ENCODE results near the gene ITGA2.
A peak's percentile ranks its signal among the peaks of the same experiment; 100 is the strongest.

ITGA2 gene

GRCh38 chr5:52989781-52990527, 802 bp downstream of the ITGA2 start:
- no peak for ATAC-seq

GRCh38 chr5:52990528-52990925, 1.4 kb downstream of the ITGA2 start:
- ATAC-seq, result no peak

- no peak for ATAC-seq
Measured at GRCh38 chr5:52993367-52993766, 4.2 kb downstream of the ITGA2 start.

- no peak for ATAC-seq
Measured at GRCh38 chr5:52994266-52994665, 5.1 kb downstream of the ITGA2 start.

- ATAC-seq, result no peak
Measured at GRCh38 chr5:52995095-52995494, 5.9 kb downstream of the ITGA2 start.

GRCh38 chr5:52995914-52996313, 6.8 kb downstream of the ITGA2 start:
- ATAC-seq, result no peak

GRCh38 chr5:52996979-52997378, 7.8 kb downstream of the ITGA2 start:
- ATAC-seq, result no peak

GRCh38 chr5:52997424-52997823, 8.3 kb downstream of the ITGA2 start:
- no peak for ATAC-seq

GRCh38 chr5:52998552-52999313, 9.6 kb downstream of the ITGA2 start:
- ATAC-seq, result no peak

GRCh38 chr5:52999344-52999949, 10.3 kb downstream of the ITGA2 start:
- peak; percentile 48 to 51 for ATAC-seq

- no peak for ATAC-seq
Measured at GRCh38 chr5:53001541-53001940, 12.4 kb downstream of the ITGA2 start.

GRCh38 chr5:53002491-53002890, 13.3 kb downstream of the ITGA2 start:
- no peak for ATAC-seq

- ATAC-seq, result no peak
Measured at GRCh38 chr5:53003144-53003543, 14.0 kb downstream of the ITGA2 start.

- no peak for ATAC-seq
Measured at GRCh38 chr5:53006911-53007890, 18.0 kb downstream of the ITGA2 start.

GRCh38 chr5:53008751-53009150, 19.6 kb downstream of the ITGA2 start:
- peak; percentile 93 to 94 for ATAC-seq

- ATAC-seq, result no peak
Measured at GRCh38 chr5:53009816-53010215, 20.7 kb downstream of the ITGA2 start.

GRCh38 chr5:53010814-53011213, 21.7 kb downstream of the ITGA2 start:
- ATAC-seq, result no peak

- ATAC-seq, result no peak
Measured at GRCh38 chr5:53011233-53011632, 22.1 kb downstream of the ITGA2 start.

- ATAC-seq, result no peak
Measured at GRCh38 chr5:53013857-53014256, 24.7 kb downstream of the ITGA2 start.

- no peak for ATAC-seq
Measured at GRCh38 chr5:53017383-53017782, 28.2 kb downstream of the ITGA2 start.

- no peak for ATAC-seq
Measured at GRCh38 chr5:53017794-53018391, 28.7 kb downstream of the ITGA2 start.

GRCh38 chr5:53019320-53019719, 30.2 kb downstream of the ITGA2 start:
- no peak for ATAC-seq

Measured in activated CD4-positive, CD25-positive, alpha-beta regulatory T cell treated with anti-CD3 and anti-CD28 coated beads, Interleukin-2, amount 50 U/mL, for 24 hours (primary cell).